ENCODE measurements around the gene PTPRN2. TPM values are rescaled to one million over a fixed set of nuclear protein-coding genes. Genes with fewer than 3 reads are reported as not detected.

The PTPRN2 gene
- total and polyA plus RNA-seq, 2 of the 13 experiments (the other 11 are each of a cell fraction or from before 2014, with no cell fraction given) = 2.5 to 24.2 TPM

- TF ChIP-seq SP4 (CRISPR knock-in tag; IDR thresholded peaks at IDR 0.05) = no peak
- TF ChIP-seq PHF5A (CRISPR knock-in tag; IDR thresholded peaks at IDR 0.05; ENCODE audit: low read depth, unreplicated experiment) = no peak
- TF ChIP-seq ZEB1 (IDR thresholded peaks at IDR 0.05; ENCODE audit: insufficient replicate concordance, low read depth) = no peak
- TF ChIP-seq SNAPC2 (CRISPR knock-in tag; IDR thresholded peaks at IDR 0.05) = no peak
- TF ChIP-seq, protein P1, sequence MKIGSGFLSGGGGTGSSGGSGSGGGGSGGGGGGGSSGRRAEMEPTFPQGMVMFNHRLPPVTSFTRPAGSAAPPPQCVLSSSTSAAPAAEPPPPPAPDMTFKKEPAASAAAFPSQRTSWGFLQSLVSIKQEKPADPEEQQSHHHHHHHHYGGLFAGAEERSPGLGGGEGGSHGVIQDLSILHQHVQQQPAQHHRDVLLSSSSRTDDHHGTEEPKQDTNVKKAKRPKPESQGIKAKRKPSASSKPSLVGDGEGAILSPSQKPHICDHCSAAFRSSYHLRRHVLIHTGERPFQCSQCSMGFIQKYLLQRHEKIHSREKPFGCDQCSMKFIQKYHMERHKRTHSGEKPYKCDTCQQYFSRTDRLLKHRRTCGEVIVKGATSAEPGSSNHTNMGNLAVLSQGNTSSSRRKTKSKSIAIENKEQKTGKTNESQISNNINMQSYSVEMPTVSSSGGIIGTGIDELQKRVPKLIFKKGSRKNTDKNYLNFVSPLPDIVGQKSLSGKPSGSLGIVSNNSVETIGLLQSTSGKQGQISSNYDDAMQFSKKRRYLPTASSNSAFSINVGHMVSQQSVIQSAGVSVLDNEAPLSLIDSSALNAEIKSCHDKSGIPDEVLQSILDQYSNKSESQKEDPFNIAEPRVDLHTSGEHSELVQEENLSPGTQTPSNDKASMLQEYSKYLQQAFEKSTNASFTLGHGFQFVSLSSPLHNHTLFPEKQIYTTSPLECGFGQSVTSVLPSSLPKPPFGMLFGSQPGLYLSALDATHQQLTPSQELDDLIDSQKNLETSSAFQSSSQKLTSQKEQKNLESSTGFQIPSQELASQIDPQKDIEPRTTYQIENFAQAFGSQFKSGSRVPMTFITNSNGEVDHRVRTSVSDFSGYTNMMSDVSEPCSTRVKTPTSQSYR (CRISPR knock-in tag; IDR thresholded peaks at IDR 0.05; ENCODE audit: borderline replicate concordance) = 0 out of 2 replicates have a peak, but pooled peaks have one; percentile 23
- TF ChIP-seq HMG20A (CRISPR knock-in tag; IDR thresholded peaks at IDR 0.05; ENCODE audit: borderline replicate concordance) = no peak
- TF ChIP-seq DR1 (CRISPR knock-in tag; IDR thresholded peaks at IDR 0.05) = no peak
- 0 out of 2 replicates have a peak, but pooled peaks have one; percentile 17 for TF ChIP-seq ZGPAT (CRISPR knock-in tag; IDR thresholded peaks at IDR 0.05)
- peak; percentile 58 for TF ChIP-seq GATAD2A (CRISPR knock-in tag; IDR thresholded peaks at IDR 0.05)
- no peak for TF ChIP-seq ATRX (CRISPR knock-in tag; IDR thresholded peaks at IDR 0.05; ENCODE audit: borderline replicate concordance)
- no peak for TF ChIP-seq ESRRA (CRISPR knock-in tag; IDR thresholded peaks at IDR 0.05; ENCODE audit: low read depth)
- peak; percentile 54; the same call in 1 of the 2 replicates for TF ChIP-seq SOX5 (CRISPR knock-in tag; IDR thresholded peaks at IDR 0.05; ENCODE audit: borderline replicate concordance)
- no peak for TF ChIP-seq CEBPG (CRISPR knock-in tag; IDR thresholded peaks at IDR 0.05)
- peak; percentile 31; the same call in 1 of the 2 replicates for TF ChIP-seq MED1 (CRISPR knock-in tag; IDR thresholded peaks at IDR 0.05)
- TF ChIP-seq HCFC1 (IDR thresholded peaks at IDR 0.05; ENCODE audit: low read depth, low read length) = no peak
- no peak for TF ChIP-seq ZNF329 (CRISPR knock-in tag; IDR thresholded peaks at IDR 0.05; ENCODE audit: low read depth)
- no peak for TF ChIP-seq SOX6 (IDR thresholded peaks at IDR 0.05)
- 0 out of 2 replicates have a peak, but pooled peaks have one; percentile 41 for TF ChIP-seq SOX6 (CRISPR knock-in tag; IDR thresholded peaks at IDR 0.05)
- TF ChIP-seq ZZZ3 (CRISPR knock-in tag; IDR thresholded peaks at IDR 0.05; ENCODE audit: borderline replicate concordance) = 0 out of 2 replicates have a peak, but pooled peaks have one; percentile 48
- TF ChIP-seq, protein P2, sequence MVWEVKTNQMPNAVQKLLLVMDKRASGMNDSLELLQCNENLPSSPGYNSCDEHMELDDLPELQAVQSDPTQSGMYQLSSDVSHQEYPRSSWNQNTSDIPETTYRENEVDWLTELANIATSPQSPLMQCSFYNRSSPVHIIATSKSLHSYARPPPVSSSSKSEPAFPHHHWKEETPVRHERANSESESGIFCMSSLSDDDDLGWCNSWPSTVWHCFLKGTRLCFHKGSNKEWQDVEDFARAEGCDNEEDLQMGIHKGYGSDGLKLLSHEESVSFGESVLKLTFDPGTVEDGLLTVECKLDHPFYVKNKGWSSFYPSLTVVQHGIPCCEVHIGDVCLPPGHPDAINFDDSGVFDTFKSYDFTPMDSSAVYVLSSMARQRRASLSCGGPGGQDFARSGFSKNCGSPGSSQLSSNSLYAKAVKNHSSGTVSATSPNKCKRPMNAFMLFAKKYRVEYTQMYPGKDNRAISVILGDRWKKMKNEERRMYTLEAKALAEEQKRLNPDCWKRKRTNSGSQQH (CRISPR knock-in tag; IDR thresholded peaks at IDR 0.05; ENCODE audit: low read depth) = no peak
- no peak for TF ChIP-seq ZNF292 (CRISPR knock-in tag; IDR thresholded peaks at IDR 0.05; ENCODE audit: borderline replicate concordance, low read depth)
- TF ChIP-seq ZBED4 (CRISPR knock-in tag; IDR thresholded peaks at IDR 0.05; ENCODE audit: borderline replicate concordance) = 0 out of 2 replicates have a peak, but pooled peaks have one; percentile 24
- TF ChIP-seq POLR2G (IDR thresholded peaks at IDR 0.05; ENCODE audit: low read depth, low read length) = no peak
These were observed 4.5 kb downstream of the PTPRN2 start (continued) for GRCh38 chr7:158583143-158583542.
